DND-41 (cell line): ENCODE measurements around the gene DYNLL2.

Experiments used
- ATAC-seq: fragments of 200-7000 bp; cut with Tn5 transposase; 3 replicates; pipeline ENCODE4 v1.9.1; 2021; ENCODE audit warnings: low read depth; ENCODE audit not compliant: insufficient read depth
- DNase-seq: peaks from one replicate; pipeline ENCODE4 v3.0.0-alpha.2; 2020
- H2AFZ ChIP-seq: 2 replicates; pipeline ENCODE4 v1.6.0; 2012; ENCODE audit warnings: low read depth, low read length
- H3K27ac ChIP-seq: 2 replicates; pipeline ENCODE4 v1.5.1; 2012; ENCODE audit warnings: low read length, inconsistent platforms
- H3K27me3 ChIP-seq: fragments of 200-600 bp; sonication (generic); 2 replicates; pipeline ENCODE4 v1.6.0; 2012; ENCODE audit warnings: low read length, mild to moderate bottlenecking, inconsistent platforms; ENCODE audit not compliant: insufficient read depth, poor library complexity
- H3K36me3 ChIP-seq: 2 replicates; pipeline ENCODE4 v1.5.1; 2012; ENCODE audit warnings: low read length, inconsistent platforms; ENCODE audit not compliant: insufficient read depth
- H3K4me1 ChIP-seq: 2 replicates; pipeline ENCODE4 v1.5.1; 2012; ENCODE audit warnings: mild to moderate bottlenecking, low read length; ENCODE audit not compliant: insufficient read depth
- H3K4me2 ChIP-seq: 2 replicates; pipeline ENCODE4 v1.6.0; 2012; ENCODE audit warnings: mild to moderate bottlenecking, moderate library complexity, low read length, inconsistent platforms; ENCODE audit not compliant: insufficient read depth
- H3K4me3 ChIP-seq, 2 experiments: fragments of 200-600 bp in 1 of 2; shearing (Covaris generic) in 1 of 2; 2 replicates each; pipeline ENCODE4 v1.5.1; 2012 to 2016; ENCODE audit warnings: inconsistent platforms in 2 of 2, low read length in 2 of 2, mild to moderate bottlenecking in 2 of 2, low read depth in 1 of 2, moderate library complexity in 1 of 2
- H3K79me2 ChIP-seq: 2 replicates; pipeline ENCODE4 v1.6.0; 2012; ENCODE audit warnings: low read length, inconsistent platforms; ENCODE audit not compliant: insufficient read depth
- H3K9ac ChIP-seq: 2 replicates; pipeline ENCODE4 v1.6.0; 2012; ENCODE audit warnings: low read depth, mild to moderate bottlenecking, inconsistent platforms, low read length, moderate library complexity
- H3K9me3 ChIP-seq: 2 replicates; pipeline ENCODE4 v1.5.1; 2012; ENCODE audit warnings: low read length, moderate library complexity, mild to moderate bottlenecking, inconsistent platforms; ENCODE audit not compliant: insufficient read depth, severe bottlenecking
- H4K20me1 ChIP-seq: 2 replicates; pipeline ENCODE4 v1.6.0; 2012; ENCODE audit warnings: low read length; ENCODE audit not compliant: insufficient read depth
- EZH2 ChIP-seq: IDR thresholded peaks from 3 replicates; pipeline ENCODE4 v1.6.1; 2012; ENCODE audit warnings: borderline replicate concordance, low read depth, mild to moderate bottlenecking, moderate library complexity, low read length, inconsistent platforms; ENCODE audit not compliant: severe bottlenecking
- TF ChIP-seq, protein P1 (sequence below): IDR thresholded peaks from 2 replicates; pipeline ENCODE4 v1.5.1; 2012; ENCODE audit warnings: borderline replicate concordance, low read length, moderate library complexity, mild to moderate bottlenecking; ENCODE audit not compliant: poor library complexity, severe bottlenecking; ENCODE audit errors: extremely low read depth

Gene DYNLL2

DNA sequence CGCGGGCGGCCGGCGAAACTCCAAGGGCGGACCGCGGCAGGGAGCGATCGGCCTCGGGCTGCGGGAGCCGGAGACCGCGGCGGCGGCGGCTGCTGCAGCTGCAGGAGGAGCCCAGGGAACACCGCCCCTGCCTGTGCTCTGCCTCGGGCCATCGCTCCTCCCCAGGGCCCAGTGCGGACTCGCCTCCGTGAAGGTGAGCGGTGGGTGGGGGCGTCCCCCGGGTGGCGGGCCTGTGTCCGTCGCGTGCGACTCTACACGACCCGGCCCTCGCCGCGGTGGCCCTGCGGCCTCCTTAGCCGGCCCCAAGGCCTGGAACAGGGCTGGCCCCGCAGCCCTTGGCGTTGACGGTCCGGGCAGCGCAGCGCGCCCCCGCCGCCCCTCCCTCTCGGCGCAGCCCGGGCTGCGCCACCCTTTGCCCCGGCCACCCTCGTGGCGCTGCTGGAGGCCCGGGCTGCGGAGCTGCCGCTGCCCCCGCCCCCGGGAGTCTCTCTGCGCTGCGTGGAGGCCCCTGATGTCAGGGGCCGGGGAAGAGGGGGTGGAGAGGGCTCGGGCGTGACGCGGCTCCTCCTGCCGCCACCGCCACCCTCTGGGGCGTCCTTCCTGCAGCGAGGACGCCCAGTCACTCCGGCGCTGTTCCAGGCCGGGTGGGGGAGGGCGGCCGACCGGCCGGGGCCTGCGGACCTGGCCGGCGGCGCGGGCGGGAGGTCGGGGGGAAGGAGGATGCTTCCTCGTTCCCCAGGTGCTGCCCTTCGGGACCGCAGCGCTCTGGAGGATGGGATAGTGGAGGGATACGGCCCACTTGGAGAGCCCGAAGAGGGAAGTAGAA lies 485 bp downstream of the DYNLL2 start:
- H3K4me2 ChIP-seq, result peak overlapping the region; percentile 93
- H3K27me3 ChIP-seq, result peaks cover 17% of the 10 kb centered on the region
- no peak for TF ChIP-seq EZH2
- TF ChIP-seq, protein P1, sequence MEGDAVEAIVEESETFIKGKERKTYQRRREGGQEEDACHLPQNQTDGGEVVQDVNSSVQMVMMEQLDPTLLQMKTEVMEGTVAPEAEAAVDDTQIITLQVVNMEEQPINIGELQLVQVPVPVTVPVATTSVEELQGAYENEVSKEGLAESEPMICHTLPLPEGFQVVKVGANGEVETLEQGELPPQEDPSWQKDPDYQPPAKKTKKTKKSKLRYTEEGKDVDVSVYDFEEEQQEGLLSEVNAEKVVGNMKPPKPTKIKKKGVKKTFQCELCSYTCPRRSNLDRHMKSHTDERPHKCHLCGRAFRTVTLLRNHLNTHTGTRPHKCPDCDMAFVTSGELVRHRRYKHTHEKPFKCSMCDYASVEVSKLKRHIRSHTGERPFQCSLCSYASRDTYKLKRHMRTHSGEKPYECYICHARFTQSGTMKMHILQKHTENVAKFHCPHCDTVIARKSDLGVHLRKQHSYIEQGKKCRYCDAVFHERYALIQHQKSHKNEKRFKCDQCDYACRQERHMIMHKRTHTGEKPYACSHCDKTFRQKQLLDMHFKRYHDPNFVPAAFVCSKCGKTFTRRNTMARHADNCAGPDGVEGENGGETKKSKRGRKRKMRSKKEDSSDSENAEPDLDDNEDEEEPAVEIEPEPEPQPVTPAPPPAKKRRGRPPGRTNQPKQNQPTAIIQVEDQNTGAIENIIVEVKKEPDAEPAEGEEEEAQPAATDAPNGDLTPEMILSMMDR, result peak; percentile 15
- H3K79me2 ChIP-seq, result peaks cover 54% of the 10 kb centered on the region
- H3K27ac ChIP-seq, result peak overlapping the region; percentile 83
- ATAC-seq (peak; percentile 65), DNase-seq (peak; percentile 68)
- peaks cover 45% of the 10 kb centered on the region for H3K36me3 ChIP-seq
- H3K4me3 ChIP-seq, result peak overlapping the region; percentile 81 to 88
- no peaks in the 10 kb centered on the region for H3K9me3 ChIP-seq
- peaks cover 52% of the 10 kb centered on the region for H4K20me1 ChIP-seq
- H2AFZ ChIP-seq, result peak overlapping the region; percentile 65
- peaks cover 43% of the 10 kb centered on the region for H3K4me1 ChIP-seq
- peak overlapping the region; percentile 93 for H3K9ac ChIP-seq

DNA sequence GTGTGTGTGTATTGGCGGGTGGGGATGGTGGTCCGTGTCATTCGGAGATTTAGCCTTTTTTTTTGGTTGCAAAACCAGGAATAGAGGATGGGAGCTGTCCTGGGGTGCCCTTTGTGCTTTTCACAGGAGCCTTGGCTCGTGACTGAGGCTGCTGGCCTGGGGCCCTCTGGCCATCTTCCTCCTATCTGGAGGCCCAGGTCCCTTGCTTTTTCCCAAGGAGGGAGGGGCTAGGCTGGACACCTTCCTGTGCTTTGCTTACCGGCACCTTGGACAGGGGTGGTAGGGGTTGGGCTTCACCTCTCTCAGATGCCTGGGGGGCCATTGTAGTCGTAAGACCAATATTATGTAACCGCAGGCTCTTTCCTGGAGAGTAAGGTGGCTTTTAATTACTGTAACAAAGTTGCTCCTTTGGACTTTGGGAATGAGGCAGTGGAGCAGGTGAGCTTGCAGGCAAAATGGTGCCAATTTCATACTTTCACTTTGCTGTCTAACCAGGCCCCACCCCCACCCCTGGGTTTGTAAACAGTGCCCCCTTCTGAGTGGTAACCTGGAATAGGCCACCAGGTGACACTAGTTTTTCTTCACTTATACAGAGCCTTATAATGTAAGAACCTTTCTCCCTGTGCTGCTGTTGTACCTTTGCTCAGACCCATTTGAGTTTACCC lies 1.2 kb downstream of the DYNLL2 start:
- TF ChIP-seq, protein P1, result peak; percentile 67
- no peak for TF ChIP-seq EZH2
- ATAC-seq (peak; percentile 34; the same call in 2 of the 3 replicates), DNase-seq (peak; percentile 63)
- H3K79me2 ChIP-seq, result peaks cover 61% of the 10 kb centered on the region
- H3K9ac ChIP-seq, result peak overlapping the region; percentile 93
- peaks cover 11% of the 10 kb centered on the region for H3K27me3 ChIP-seq
- no peaks in the 10 kb centered on the region for H3K9me3 ChIP-seq
- 0 out of 2 replicates have a peak overlapping the region, but pooled peaks have one; percentile 65 for H2AFZ ChIP-seq
- peaks cover 60% of the 10 kb centered on the region for H4K20me1 ChIP-seq
- H3K36me3 ChIP-seq, result peaks cover 53% of the 10 kb centered on the region
- H3K27ac ChIP-seq, result peak overlapping the region; percentile 83
- peaks cover 43% of the 10 kb centered on the region for H3K4me1 ChIP-seq
- H3K4me2 ChIP-seq, result peak overlapping the region; percentile 93
- peak overlapping the region; percentile 81 to 88 for H3K4me3 ChIP-seq

DNA sequence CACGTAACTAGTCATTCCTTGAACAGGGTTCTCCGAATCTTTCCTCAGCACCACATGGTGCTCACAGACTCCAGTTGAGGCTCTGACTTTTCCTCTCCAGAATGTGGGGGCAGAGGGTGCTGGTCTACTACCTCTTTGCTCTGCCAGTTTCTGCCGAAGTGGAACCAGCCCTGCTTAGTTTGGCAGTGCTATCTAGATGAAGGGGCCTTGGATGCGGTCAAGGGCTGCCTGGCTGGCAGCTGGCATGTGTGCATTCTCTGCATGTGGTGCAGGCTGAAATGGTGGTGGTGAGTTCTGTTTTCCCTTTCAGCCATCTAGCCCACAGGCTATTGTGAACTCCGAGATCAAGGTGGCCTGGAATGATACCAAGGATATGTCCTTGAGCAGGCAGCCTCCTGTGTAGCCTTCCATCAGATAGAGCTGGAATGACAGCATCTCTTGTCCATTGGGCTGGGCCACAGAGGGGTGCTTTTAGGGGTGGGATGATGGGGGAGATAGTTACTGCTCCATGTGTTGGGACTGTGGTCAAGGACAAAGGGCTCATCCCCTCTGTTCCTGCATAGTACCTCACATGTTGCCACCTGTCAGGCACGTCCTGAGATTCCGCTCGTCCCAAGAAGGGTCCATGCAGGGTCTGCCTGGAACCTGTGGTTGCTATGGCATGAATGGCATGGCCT lies 2.0 kb downstream of the DYNLL2 start:
- Histone ChIP-seq H3K4me2 (peak overlapping the region; percentile 93), H3K9me3 (no peaks in the 10 kb centered on the region), H3K27me3 (peaks cover 5% of the 10 kb centered on the region), H3K79me2 (peaks cover 68% of the 10 kb centered on the region), H3K4me3 (peak overlapping the region; percentile 81 to 88; a peak in 3 of 4 replicates), H3K36me3 (peaks cover 60% of the 10 kb centered on the region), H2AFZ (no peak overlapping the region), H3K4me1 (peaks cover 43% of the 10 kb centered on the region), H3K27ac (peak overlapping the region; percentile 24; the same call in 1 of the 2 replicates), H4K20me1 (peaks cover 67% of the 10 kb centered on the region), H3K9ac (peak overlapping the region; percentile 93)
- DNase-seq (no peak), ATAC-seq (no peak)
- TF ChIP-seq, protein P1, result no peak
- no peak for TF ChIP-seq EZH2
